Hepatocyte (in vitro differentiated cells): ENCODE measurements around the gene CSNK1D.

Experiments
- EZH2 ChIP-seq: fragments of 200-600 bp; sonication (generic); IDR thresholded peaks from 2 replicates; pipeline ENCODE4 v1.6.1; 2016; ENCODE audit warnings: antibody characterized with exemption, mild to moderate bottlenecking, borderline replicate concordance
- TF ChIP-seq, protein P1 (sequence below): fragments of 200-600 bp; sonication (generic); IDR thresholded peaks from 2 replicates; pipeline ENCODE4 v1.5.1; 2016; ENCODE audit warnings: antibody characterized with exemption, mild to moderate bottlenecking; ENCODE audit not compliant: poor library complexity

DNA sequence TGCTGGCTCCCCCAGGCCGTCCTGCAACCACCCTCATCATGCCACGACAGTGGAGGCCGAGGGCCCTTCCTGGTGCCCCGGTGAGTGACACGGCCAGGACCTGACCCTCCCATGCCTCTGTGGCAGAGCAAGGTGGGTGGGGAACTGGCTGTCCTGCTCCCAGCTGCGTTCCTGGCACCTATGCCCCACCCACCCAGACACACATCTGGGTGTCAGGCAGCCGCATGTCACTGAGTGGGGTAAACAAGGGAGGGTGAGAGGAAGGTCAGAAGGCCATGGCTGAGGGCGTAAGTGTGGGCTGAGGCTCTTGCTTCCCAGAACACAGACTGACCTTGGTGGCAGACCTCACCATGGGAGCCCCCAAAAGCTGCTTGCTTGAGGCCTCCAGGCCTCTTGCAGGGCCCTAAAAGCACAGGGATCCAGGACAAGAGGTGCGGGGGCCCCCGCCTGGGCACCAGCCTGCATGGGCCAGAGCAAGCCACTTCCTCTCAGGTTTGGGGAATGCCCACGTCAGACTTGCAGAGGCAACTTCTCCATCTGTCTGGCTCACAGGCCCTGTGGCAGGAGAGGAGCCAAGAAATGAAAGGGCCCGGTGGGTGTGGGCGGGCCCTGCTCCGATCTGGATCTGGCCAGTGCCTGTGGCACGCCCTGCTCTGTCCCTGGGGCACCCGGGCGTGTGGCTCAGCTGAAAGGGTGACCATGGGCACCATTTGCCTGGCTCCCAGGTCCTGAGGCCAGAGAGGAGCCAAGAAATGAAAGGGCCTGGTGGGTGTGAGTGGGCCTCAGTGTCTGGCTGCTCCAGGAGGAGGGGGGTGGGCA is 57.0 kb downstream of the CSNK1D start:
- TF ChIP-seq, protein P1, sequence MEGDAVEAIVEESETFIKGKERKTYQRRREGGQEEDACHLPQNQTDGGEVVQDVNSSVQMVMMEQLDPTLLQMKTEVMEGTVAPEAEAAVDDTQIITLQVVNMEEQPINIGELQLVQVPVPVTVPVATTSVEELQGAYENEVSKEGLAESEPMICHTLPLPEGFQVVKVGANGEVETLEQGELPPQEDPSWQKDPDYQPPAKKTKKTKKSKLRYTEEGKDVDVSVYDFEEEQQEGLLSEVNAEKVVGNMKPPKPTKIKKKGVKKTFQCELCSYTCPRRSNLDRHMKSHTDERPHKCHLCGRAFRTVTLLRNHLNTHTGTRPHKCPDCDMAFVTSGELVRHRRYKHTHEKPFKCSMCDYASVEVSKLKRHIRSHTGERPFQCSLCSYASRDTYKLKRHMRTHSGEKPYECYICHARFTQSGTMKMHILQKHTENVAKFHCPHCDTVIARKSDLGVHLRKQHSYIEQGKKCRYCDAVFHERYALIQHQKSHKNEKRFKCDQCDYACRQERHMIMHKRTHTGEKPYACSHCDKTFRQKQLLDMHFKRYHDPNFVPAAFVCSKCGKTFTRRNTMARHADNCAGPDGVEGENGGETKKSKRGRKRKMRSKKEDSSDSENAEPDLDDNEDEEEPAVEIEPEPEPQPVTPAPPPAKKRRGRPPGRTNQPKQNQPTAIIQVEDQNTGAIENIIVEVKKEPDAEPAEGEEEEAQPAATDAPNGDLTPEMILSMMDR, result no peak
- no peak for TF ChIP-seq EZH2
